Measurements from ENCODE around the gene CENATAC.
"Not testable (repeated sequence)": the region's sequence is repeated elsewhere in the genome, so short reads cannot be mapped to it uniquely, and the experiment has no call there.

CENATAC gene, protein sequence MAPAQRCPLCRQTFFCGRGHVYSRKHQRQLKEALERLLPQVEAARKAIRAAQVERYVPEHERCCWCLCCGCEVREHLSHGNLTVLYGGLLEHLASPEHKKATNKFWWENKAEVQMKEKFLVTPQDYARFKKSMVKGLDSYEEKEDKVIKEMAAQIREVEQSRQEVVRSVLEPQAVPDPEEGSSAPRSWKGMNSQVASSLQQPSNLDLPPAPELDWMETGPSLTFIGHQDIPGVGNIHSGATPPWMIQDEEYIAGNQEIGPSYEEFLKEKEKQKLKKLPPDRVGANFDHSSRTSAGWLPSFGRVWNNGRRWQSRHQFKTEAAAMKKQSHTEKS

GRCh38 chr11:118997627-118998387 lies at the start of gene CENATAC:
Gene CENATAC (plus strand): TSS chr11:118998138. CDS start chr11:118998198, 60 bp downstream.
- peak; percentile 91 for DNase-seq

GRCh38 chr11:118953265-118953664 lies 44.7 kb upstream of the CENATAC start:
- DNase-seq = no peak

DNA sequence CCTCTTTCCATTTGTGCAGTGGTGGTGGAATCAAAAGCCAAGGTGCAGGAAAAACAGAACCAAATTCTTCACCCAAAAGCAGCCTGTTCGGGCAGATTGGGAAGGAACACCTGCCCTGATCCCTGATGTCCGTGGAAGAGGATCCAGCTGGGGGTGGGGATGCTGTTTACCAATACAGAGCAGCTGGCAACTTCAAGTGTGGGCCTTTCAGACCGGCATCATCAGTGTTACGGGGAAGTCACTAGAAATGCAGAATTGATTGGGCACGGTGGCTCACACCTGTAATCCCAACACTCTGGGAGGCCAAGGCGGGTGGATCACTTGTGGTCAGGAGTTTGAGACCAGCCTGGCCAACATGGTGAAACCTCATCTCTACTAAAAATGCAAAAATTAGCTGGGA lies 44.0 kb upstream of the CENATAC start:
- DNase-seq = not testable (repeated sequence)

DNA sequence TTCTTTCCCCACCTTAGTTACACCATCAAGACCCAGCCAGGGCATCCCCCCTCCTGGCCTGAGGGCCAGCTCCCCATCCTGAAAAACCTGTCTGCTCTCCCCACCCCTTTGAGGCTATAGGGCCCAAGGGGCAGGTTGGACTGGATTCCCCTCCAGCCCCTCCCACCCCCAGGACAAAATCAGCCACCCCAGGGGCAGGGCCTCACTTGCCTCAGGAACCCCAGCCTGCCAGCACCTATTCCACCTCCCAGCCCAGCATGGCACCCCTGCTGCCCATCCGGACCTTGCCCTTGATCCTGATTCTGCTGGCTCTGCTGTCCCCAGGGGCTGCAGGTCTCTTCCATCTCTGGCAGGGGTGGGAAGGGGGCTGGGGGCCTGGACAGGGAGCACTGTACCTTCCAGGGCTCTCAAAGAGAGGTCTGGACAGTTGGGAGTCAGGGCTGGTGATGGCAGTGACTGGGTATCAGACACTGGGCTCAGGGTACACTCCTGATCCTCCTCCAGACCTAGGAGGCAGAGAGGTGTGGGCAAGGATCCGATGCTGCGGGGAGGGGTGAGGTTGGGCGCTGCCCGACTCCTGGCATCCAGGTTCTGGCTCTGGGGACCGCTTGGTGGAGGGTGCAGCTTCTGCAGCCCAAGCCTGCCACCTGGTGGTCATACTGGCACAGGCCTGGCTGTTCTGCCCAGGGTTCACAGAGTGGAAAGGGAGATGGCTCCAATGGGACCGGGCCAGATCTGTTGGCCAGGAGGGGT lies 41.7 kb upstream of the CENATAC start, which contains the start of gene UPK2:
Gene UPK2 (plus strand): TSS at position 205 of the 753 bp plus-strand sequence. CDS start 53 bp downstream, at position 258.
- peak; percentile 87 for DNase-seq

- DNase-seq = no peak
Observed at GRCh38 chr11:118956847-118957469, 41.0 kb upstream of the CENATAC start.

- no peak for DNase-seq
Observed at GRCh38 chr11:118957549-118957948, 40.4 kb upstream of the CENATAC start.

GRCh38 chr11:118957968-118958367 lies 40.0 kb upstream of the CENATAC start:
- no peak for DNase-seq

DNA sequence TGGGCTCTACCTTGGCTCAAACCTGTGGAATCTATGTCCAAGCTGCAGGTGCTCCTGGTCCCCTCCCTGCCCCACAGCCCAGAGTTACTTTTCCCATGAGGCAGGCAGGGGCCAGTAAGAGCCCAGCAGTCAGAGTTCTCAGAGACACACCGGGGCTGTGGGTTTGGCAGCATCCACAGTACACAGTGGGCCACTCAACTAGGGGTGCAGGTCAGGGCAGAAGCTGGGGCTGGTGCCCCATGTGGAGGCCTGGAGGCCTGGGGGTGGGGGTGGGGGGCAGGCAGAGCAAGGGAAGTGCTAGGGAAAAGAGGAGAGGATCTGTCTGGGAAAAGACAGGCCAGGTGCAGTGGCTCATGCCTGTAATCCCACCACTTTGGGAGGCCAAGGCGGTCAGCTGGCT lies 39.4 kb upstream of the CENATAC start:
- no peak for DNase-seq

- no peak for DNase-seq
Observed at GRCh38 chr11:118961189-118961588, 36.7 kb upstream of the CENATAC start.

DNA sequence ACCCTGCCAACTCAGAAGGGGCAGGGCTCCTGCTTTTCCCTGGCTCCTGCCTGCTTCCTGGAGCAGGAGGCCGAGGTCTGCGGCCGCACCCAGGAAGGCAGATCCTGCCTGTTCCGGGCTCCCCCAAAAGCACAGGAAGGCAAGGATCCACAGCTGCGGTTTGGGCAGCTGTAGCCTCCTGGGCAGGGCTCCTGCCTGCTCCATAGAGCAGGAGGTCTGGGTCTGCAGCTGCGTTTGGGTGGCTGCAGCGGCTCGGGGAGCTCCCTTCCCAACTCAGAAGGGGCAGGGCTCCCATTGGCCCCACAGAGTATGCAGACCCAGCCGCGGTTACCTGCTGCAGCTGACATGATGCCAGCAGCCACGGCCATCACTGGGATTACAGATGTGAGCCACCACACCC lies 36.3 kb upstream of the CENATAC start:
- no peak for DNase-seq

DNA sequence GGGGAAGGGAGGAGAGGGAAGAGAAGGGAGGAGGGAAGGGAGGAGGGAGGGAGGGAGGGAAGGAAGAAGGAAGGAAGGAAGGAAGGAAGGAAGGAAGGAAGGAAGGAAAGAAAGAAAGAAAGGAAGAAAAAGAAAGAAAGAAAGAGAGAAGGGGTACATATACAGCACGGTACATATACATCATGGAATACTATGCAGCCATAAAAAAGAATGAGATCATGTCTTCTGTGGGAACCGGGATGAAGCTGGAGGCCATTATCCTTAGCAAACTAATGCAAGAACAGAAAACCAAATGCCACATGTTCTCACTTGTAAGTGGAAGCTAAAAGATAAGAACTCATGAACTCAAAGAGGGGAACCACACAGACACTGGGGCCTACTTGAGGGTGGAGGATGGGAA lies 28.4 kb upstream of the CENATAC start:
- not testable (repeated sequence) for DNase-seq

- no peak for DNase-seq
Observed at GRCh38 chr11:118971646-118972045, 26.3 kb upstream of the CENATAC start, which contains the start of gene FOXR1. Gene FOXR1 (plus strand): TSS chr11:118971761. CDS start chr11:118971932, 171 bp downstream.

DNA sequence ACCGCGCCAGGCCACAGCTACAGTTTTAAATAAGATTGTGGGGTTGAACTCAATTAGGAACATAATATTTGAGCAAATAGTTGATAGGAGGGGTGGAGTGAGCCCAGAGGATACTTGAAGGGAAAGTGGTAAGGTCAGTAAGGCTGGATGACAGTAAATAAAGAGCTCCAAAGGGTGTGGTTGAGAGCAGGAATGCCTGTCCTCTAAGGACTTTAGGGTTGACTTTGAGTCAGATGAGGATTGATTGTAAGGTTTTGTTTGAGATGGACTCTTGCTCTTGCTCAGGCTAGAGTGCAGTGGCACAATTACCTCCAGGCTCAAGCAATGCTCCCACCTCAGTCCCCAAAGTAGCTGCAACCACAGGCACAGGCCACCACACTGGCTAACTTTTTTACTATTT lies 24.0 kb upstream of the CENATAC start:
- DNase-seq = no peak

DNA sequence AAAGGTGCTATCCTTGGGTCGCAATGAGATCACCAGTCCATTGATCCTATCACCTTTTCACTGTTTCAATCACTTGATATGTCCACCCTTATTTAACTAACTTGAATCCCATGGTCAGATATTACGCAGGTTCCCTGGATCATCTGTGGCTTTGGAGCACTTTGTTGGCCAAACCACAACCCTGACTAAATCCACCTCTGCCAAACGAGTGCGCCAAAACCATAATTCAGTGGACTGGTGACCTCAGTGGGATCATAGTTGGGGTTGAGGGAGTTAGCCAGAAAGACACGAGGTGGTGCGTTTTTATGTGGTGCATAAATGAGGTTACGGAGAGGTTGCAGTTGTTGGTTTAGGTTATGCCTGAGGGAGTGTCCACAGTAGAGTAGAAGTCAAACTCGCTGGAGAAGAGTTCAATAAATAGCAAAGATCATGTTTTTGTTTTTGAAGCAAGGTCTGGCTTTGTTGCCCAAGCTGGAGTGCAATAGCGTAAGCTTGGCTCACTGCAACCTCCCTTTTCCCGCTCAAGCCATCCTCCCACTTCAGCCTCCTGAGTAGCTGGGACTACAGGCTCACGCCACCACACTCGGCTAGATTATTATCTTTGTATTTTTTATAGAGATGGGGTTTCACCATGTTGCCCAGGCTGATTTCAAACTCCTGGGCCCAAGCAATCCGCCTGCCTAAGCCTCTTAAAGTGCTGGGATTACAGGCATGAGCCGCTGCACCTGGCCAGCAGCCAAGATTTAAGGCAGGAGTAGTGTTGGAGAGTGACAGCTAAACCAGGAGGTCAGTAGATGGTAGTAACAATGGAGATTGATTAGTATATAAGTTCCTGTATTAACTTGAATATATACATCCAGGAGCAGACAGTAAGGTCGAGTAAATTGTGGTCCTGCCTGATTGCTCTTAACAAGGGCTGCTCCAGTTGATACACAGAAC lies 21.9 kb upstream of the CENATAC start:
- DNase-seq = no peak

DNA sequence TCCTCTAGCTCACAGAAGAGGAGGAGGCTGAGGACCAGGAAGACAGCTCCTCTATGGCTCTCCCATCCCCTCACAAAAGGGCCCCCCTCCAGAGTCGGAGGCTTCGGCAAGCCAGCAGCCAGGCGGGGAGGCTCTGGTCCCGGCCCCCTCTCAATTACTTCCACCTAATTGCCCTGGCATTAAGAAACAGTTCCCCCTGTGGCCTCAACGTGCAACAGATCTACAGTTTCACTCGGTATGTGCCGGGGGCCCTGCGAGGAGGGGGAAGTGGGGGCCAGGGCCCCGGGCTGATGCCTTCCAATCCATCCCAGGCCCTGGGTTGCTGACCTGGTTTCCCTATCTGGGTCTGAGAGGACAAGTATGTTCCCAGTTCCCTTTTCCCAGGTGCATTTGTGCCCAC lies 18.5 kb upstream of the CENATAC start:
- DNase-seq = no peak

DNA sequence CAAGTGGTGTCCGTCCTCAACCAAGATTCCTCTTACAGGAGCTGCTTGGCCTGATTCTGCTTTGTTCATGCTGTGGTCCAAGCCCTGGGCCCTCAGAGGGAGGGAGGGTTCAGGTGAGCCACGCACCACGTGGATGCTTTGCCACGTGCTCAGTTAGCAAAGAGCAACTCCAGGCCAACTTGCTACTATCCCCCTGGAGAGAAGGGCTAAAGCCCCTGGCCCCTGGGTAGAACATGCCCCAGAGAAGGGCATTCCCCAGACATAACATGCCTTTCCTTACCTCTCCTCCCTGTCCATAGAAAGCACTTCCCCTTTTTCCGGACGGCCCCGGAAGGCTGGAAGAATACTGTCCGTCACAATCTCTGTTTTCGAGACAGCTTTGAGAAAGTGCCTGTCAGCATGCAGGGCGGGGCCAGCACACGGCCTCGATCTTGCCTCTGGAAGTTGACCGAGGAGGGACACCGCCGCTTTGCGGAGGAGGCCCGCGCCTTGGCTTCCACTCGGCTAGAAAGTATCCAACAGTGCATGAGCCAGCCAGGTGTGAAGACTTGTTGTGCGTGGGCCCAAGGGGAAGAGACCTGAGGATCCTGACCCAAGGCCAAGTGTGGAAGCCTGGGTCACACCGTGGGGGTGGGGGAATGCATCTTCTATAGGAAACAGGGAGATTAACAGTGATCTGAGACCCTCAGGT lies 17.6 kb upstream of the CENATAC start:
- no peak for DNase-seq

DNA sequence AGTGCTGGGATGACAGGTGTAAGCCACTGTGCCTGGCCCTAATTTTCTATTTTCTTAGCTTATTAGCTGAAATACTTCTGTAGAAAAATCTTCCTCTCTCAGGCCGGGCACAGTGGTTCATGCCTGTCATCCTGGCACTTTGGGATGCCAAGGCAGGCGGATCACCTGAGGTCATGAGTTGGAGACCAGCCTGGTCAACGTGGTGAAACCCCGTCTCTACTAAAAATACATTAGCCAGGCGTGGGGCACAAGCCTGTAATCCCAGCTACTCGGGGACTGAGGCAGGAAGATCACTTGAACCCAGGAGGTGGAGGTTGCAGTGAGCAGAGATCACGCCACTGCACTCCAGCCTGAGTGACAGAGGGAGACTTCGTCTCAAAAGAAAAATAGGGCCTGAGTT lies 13.6 kb upstream of the CENATAC start:
- DNase-seq = not testable (repeated sequence)

- no peak for DNase-seq
Observed at GRCh38 chr11:118984825-118985224, 13.1 kb upstream of the CENATAC start.

DNA sequence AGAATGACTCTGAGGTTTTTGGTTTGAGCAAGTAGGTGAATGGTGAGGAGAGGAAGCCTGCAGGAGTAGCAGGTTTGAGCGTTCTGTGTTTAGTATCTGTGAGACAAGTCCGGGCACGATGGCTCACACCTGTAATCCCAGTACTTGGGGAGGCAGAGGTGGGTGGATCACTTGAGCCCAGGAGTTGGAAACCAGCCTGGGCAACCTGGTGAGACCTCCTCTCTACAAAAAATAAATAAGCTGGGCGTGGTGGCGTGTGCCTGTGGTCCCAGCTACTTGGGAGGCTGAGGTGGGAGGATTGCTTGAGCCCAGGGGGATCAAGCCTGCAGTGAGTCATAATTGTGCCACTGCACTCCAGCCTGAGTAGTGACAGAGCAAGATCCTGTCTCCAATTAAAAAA lies 9.7 kb upstream of the CENATAC start:
- DNase-seq = no peak

- DNase-seq = not testable (repeated sequence)
Observed at GRCh38 chr11:118991486-118992038, 6.4 kb upstream of the CENATAC start.
